Neutrophil (primary cell): Measurements from ENCODE around the gene CNPY3.

Experiments used
- H3K27ac ChIP-seq: fragments of 200-600 bp; sonication (generic); 2 replicates; pipeline ENCODE4 v1.5.1; 2016; ENCODE audit warnings: mild to moderate bottlenecking, moderate library complexity
- H3K27me3 ChIP-seq: fragments of 200-600 bp; sonication (generic); 2 replicates; pipeline ENCODE4 v1.6.0; 2016; ENCODE audit warnings: mild to moderate bottlenecking
- H3K36me3 ChIP-seq: fragments of 200-600 bp; sonication (generic); 2 replicates; pipeline ENCODE4 v1.5.1; 2017
- H3K4me1 ChIP-seq, 2 experiments: fragments of 200-600 bp in 1 of 2; sonication (generic) in 1 of 2; 1 replicate in 1 of 2; 2 replicates in 1 of 2; pipeline versions ENCODE4 v1.5.1 to v1.6.1; 2013 to 2016; ENCODE audit warnings: low read depth in 1 of 2, low read length in 1 of 2, mild to moderate bottlenecking in 1 of 2, moderate library complexity in 1 of 2; ENCODE audit not compliant: control insufficient read depth in 1 of 2, insufficient read depth in 1 of 2
- H3K4me3 ChIP-seq, 2 experiments: fragments of 200-600 bp in 1 of 2; sonication (generic) in 1 of 2; 1 replicate in 1 of 2; 2 replicates in 1 of 2; pipeline ENCODE4 v1.5.1; 2013 to 2016; ENCODE audit warnings: low read depth in 1 of 2, low read length in 1 of 2, mild to moderate bottlenecking in 1 of 2, moderate library complexity in 1 of 2
- H3K9me3 ChIP-seq: fragments of 200-600 bp; sonication (generic); 2 replicates; pipeline ENCODE4 v1.5.1; 2016
- CTCF ChIP-seq: fragments of 200-600 bp; sonication (generic); IDR thresholded peaks from 2 replicates; pipeline ENCODE4 v1.5.1; 2016; ENCODE audit warnings: antibody characterized with exemption

Gene CNPY3

GRCh38 chr6:42971746-42972327 lies 42.6 kb downstream of the CNPY3 start:
- Histone ChIP-seq H3K27ac (no peak overlapping the region), H3K27me3 (no peaks in the 10 kb centered on the region), H3K36me3 (peaks cover 48% of the 10 kb centered on the region), H3K4me1 (peaks cover 8 to 11% of the 10 kb centered on the region in 2 experiments), H3K9me3 (no peaks in the 10 kb centered on the region), H3K4me3 (no peak overlapping the region)
- TF ChIP-seq CTCF = no peak

GRCh38 chr6:42973926-42974325 lies 44.6 kb downstream of the CNPY3 start:
- no peak for TF ChIP-seq CTCF
- H3K4me3 ChIP-seq = no peak overlapping the region
- peaks cover 29% of the 10 kb centered on the region for H3K36me3 ChIP-seq
- H3K4me1 ChIP-seq = peaks cover 23 to 28% of the 10 kb centered on the region in 2 experiments
- peak overlapping the region; percentile 41 for H3K27ac ChIP-seq
- no peaks in the 10 kb centered on the region for H3K9me3 ChIP-seq
- no peaks in the 10 kb centered on the region for H3K27me3 ChIP-seq

GRCh38 chr6:42974919-42975505 lies 45.7 kb downstream of the CNPY3 start:
- no peaks in the 10 kb centered on the region for H3K9me3 ChIP-seq
- peaks cover 18% of the 10 kb centered on the region for H3K36me3 ChIP-seq
- no peak for TF ChIP-seq CTCF
- no peak overlapping the region for H3K4me3 ChIP-seq
- no peak overlapping the region for H3K27ac ChIP-seq
- H3K4me1 ChIP-seq = peaks cover 31 to 37% of the 10 kb centered on the region in 2 experiments
- no peaks in the 10 kb centered on the region for H3K27me3 ChIP-seq

GRCh38 chr6:42978487-42978838 lies 49.2 kb downstream of the CNPY3 start:
- no peak for TF ChIP-seq CTCF
- H3K4me3 ChIP-seq = peak overlapping the region; percentile 73 to 95
- no peaks in the 10 kb centered on the region for H3K27me3 ChIP-seq
- H3K27ac ChIP-seq = peak overlapping the region; percentile 81
- peaks cover 7% of the 10 kb centered on the region for H3K36me3 ChIP-seq
- H3K9me3 ChIP-seq = no peaks in the 10 kb centered on the region
- peaks cover 32 to 37% of the 10 kb centered on the region in 2 experiments for H3K4me1 ChIP-seq

- Histone ChIP-seq H3K9me3 (no peaks in the 10 kb centered on the region), H3K36me3 (peaks cover 2% of the 10 kb centered on the region), H3K27ac (peak within 1 kb of the TSS; percentile 81), H3K27me3 (no peaks in the 10 kb centered on the region), H3K4me3 (peak within 1 kb of the TSS; percentile 73 to 95), H3K4me1 (peaks cover 34 to 37% of the 10 kb centered on the region in 2 experiments)
- no peak for TF ChIP-seq CTCF
Observed at GRCh38 chr6:42978839-42979522, 49.7 kb downstream of the CNPY3 start, which contains the start of gene PEX6. PEX6 (minus strand) TSS chr6:42979181; CDS start chr6:42979150, 31 bp downstream.
